ENCODE results near the gene SMYD2. TPM values are rescaled to one million over a fixed set of nuclear protein-coding genes. Genes with fewer than 3 reads are reported as not detected.

SMYD2 gene
- total RNA-seq, 1 experiment from 2014 or later: 27.5 TPM

DNA sequence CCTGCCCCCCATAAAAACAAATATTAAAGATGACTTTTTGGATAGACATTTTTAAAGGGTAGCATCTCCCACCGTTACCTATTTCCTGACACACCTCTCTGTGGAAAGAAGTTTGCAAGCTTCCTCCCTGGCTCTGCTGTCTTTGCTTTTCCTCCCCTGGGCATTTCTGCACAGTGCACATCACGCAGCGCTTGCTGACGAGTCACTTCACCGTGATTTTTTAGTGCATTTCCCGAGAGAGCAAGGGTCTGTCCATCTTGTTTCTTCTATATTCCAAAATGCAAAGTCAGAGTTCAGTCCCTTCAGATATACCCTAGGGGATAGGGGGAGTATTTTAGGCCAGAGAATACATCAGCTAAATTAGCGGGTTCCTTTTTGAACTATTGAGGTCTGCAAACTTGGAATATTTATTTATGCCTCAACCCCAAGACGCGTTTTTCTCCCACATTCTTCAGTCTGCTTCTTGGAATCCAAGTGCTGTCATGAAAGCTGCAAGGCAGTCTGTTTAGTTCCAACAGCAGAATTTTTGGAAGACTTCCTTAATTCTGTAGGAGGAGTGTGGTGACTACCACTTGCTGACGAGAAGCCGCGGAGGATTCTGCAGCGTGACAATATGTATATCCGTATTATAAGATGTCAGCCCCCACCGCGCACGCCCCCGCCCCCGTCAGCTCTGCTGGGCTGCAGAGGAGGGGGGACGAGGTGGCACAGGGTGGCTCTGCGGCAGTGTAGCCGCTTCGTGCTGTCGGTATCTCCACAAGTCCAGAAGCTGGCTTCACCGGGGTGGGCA, 22.4 kb downstream of the SMYD2 start:
- DNase-seq (ENCODE audit: low spot score): no peak

DNA sequence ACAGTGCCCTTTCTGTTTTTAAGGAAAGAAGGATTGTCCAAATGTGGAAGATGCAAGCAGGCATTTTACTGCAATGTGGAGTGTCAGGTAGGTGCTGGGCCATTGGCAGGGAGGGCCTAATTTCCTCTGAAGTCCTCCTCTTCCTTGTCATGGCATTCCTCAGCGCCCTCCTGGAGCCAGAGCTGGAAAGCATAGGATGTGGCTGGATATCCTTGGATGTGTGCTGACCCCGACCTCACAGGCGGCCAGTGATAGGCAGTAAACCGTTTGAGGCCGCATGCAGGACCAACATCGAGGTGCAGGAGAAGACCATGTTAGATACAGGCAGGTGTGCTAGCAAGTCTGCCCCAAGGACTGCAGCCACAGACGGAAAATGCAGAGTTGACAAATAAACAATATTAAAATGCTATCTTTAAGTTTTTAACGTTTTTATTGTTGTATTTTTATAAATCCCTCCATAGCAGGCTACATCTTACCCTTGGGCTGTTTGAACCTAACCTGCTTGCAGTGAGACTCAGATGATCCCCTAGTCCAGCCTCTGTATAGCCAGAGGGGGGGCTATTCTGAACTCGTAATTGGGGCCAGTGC, 24.3 kb downstream of the SMYD2 start:
- DNase-seq (ENCODE audit: low spot score): no peak

DNA sequence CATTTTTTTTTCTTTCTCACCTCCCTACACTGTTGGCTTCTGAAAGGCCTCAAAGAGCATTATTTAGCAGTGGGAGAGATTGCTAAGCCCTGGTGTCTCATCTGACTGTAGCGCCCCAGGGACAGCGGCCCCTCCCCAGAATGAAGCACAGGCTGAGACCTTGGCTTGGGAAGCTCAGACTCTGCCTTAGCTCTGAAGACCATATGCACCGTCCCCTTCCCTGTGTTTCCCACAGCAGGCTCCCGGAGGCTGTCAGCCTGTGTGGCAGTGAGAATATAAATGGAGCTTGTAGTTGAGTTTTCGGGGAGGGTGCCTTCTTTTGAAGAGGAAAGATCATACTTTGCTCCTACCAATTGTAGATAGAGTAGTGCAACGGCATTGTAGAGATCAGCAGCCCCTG, 25.3 kb downstream of the SMYD2 start:
- DNase-seq (ENCODE audit: low spot score): no peak

DNA sequence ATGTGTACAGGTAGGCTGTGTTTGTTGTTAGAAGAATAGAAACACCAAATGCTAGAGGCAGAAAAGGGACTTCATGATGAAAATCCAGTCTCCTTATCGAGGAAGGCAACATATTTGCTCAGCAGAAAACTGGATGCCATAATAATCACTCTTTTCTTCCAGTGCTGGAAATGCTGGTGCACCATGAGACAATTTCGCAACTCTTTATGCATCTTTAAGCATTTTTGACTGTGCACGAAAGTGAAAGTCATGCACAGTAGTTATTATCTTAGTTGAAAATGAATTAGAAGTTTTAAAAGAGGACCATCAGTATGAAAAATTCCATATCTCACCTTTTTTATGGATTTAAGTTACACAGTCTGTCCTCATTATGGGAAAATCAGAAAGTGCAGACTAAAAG, 29.1 kb downstream of the SMYD2 start:
- DNase-seq (ENCODE audit: low spot score): no peak

DNA sequence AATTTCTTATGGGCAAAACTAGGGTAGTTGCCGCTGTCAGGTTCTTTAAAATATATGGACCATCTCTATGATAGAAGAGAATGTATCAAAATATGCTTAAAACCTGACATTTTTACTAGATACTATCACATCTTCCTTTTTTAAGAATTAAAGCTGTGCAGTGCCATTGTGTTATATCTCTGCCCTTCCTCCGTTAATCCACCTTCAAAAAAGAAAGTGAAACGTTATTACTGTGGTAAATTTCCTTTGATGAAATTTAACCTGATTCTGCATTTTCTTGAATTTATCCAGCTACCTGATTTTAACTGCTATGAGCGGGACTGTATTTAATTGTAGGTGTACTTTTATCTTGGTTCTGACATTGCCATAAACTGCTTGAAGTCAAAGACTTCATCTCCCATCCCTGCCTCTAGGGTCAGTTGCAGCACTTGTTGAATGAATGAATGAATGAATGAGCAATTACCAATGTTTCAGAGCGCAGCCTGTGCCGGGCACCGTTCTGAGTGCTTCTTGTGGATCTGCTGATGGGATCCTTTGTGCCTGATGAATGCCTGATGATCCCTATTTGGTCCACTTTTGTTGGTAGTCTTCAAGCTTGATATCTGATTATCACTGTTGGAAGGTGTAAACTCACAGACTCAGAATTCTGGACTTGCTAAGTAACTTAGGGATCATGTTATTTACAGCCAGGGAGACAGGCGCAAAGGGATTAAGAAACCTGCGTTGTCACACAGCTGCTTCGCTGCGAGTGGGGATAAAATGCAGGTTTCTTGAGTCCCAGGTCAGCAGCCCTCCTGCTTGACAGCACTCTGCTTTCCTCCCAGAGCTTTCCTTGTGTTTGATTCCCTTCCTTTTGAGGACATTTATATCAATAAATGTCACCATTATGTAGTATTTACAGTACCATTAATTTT, 30.1 kb downstream of the SMYD2 start:
- no peak for DNase-seq (ENCODE audit: low spot score)

DNA sequence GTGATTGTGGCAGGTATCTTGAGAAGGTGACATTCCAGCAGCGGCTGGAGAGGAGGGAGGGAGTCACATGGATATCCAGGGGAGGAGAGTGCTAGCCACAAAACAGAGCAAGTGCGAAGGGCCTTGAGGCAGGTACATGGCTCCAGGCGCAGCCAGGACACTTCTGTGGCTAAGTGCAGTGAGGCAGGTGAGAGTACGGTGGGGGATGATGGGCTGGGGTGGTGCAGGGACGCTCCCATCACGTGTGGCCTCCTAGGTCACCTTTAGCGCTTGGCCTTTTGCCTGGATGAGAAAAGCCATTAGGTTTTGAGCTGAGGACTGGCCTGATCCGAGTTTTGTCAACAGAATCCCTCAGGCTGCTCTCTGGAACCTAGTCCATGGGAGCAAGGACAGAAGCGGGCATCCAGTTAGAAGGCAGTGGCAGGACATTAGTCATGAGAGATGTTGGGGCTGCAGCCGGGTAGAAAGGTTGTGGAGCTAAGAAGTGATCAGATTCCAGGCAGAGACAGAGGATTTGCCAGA, 31.6 kb downstream of the SMYD2 start:
- no peak for DNase-seq (ENCODE audit: low spot score)

DNA sequence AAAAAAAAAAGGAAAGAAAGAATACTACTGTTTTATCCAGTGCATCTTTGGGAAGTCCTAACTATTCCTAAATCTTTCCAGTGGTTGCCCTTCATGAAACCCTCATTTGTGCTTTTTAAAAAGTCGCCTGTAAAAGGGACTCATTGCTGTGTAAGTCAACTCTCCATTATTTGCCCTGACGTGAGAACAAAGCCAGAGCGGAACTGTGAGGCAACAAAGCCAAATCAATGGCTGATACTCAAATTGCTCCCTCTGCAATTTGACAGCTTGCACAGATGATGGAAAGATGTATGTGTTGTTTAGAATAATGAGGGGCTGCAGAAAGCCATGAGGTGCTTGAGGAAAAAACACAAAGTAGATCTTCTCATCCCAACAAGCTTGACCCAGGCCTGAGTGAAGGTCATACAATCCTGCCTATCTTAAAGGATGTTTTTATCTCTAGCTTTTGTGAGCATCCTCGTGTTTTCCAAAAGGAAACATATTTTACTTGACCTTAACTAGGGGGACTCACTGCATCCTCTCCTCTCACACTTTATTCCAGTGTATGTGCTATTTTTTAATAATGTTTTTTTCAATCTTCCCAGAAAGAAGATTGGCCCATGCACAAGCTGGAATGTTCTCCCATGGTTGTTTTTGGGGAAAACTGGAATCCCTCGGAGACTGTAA, 33.4 kb downstream of the SMYD2 start:
- no peak for DNase-seq (ENCODE audit: low spot score)

DNA sequence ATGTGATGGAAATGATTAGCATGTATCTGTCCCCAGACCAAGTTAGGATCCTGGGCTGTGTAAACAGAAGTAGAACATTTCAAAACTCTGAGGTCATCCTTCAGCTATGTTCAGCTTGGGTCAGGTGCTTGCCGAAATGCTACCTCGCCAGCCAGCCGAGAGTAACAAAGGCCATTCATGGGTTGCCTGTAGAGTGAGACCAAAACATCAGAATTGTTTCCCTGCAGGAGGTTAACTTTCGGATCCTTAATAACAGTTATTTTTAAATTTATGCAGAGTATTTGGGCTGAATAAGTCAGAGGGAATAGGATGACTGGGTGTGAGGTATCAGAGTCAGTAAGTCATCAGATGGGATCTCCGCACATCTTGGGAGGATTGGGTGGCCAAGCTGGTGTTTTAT, 35.6 kb downstream of the SMYD2 start:
- no peak for DNase-seq (ENCODE audit: low spot score)

DNA sequence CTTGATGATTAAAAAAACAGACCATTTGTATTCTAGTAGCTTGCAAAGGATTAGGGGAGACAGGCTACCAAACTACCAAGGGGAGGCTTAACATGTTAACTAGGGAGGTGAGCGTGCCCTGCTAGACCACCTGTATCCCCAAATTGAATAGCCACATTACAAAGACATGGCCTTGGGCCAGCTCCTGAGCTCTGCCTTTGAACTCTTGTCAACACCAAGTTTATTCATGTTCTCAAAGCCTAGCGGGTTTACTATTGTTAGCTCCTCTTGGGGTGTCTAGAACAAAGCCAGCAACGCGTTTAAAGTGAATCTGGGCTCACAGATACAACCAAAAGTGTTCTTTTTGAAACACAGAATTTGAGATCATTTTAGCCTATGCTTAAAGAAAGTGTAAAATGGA, 36.3 kb downstream of the SMYD2 start:
- DNase-seq (ENCODE audit: low spot score): no peak

DNA sequence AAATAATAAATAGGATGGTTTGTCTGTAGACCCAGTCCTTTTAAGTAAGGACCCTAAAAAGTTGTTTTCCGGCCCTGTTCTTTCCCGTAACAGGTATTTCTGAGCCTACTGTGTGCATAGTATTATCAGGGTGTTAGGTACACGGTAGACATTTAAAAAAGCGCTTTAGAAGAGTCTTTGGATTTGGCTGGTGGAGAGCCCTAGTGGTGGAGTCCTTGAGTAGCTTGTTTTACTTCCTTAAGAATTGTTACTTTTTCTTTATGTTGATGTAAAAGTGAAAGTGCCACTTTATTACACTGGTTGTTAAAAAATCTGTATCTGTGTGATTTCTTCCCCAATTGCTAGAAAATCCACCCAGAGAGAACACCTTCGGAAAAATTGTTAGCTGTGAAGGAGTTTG, 36.8 kb downstream of the SMYD2 start:
- DNase-seq (ENCODE audit: low spot score): no peak

DNA sequence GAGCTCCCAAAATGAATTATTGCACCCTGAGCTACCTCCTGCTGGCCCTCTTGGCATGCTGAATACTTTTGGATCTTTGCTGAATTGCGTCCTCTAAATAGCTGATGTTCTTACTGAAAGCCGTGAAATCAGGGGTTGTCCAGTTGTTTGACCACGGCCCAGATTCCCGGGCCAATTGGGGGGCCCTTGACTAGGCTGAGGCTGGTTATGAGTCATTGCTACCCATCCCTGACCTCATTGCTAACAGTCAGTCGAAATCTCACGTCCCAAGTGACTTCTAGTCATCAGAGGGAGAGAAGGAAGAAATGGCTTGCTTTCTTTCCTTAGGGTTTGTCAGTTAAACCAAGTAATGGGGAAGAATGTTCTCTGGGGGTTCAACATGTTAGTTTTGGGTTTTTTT, 37.4 kb downstream of the SMYD2 start:
- DNase-seq (ENCODE audit: low spot score): no peak

DNA sequence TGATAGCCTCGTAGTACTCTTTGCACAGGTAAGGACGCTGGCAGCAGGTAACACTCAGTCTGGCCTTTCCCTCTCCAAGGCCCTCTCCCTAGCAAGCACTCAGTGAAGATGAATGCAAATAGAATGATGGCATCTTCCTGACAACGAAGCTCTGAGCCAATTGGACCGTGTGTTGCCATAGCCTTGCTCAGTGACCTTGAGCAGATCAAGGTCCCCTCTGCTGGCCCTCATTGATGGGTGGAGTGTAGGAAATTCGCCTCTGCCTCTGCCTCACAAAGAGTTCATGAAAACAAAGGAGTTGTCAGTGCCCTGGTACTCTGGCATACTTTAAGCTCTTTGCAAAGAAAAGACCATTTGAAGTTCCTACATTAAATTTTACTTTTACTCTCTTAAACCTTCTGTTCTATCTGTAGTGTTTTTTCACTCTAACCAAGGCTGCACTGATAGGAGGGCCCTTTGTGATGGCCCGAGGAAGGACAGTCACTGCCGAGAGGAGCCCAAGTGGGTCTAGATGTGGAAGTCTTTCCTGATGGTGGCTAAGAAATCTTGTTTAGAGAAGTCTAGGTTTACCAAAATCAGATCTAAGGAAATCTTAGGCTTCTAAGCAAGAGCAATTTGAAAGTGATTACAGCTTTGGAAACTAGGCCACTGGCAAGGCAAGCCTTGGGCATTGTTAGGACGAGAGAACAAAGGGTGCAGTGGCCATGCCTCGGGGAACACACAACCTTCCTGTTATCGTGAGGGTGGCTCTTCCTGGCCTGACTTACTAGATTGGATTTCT, 38.2 kb downstream of the SMYD2 start:
- DNase-seq (ENCODE audit: low spot score): no peak

DNA sequence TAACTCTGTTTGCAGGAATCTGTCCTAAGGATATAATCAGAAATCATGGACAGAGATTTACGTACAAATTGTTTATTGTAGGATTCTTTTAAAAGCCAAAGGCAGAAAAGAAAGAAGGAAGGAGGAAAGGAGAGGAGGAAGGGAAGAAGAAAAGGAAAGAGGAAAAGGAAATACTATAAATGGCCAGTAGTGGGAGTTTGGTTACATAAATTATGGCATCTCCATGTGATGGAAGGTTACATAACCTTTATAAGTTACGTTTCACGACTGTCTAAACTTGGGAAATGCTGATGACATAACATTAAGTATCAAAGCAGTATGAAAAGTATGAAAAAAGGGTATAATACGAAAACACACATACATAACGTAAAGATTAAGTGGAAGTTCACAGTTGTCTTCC, 39.0 kb downstream of the SMYD2 start:
- no peak for DNase-seq (ENCODE audit: low spot score)

DNA sequence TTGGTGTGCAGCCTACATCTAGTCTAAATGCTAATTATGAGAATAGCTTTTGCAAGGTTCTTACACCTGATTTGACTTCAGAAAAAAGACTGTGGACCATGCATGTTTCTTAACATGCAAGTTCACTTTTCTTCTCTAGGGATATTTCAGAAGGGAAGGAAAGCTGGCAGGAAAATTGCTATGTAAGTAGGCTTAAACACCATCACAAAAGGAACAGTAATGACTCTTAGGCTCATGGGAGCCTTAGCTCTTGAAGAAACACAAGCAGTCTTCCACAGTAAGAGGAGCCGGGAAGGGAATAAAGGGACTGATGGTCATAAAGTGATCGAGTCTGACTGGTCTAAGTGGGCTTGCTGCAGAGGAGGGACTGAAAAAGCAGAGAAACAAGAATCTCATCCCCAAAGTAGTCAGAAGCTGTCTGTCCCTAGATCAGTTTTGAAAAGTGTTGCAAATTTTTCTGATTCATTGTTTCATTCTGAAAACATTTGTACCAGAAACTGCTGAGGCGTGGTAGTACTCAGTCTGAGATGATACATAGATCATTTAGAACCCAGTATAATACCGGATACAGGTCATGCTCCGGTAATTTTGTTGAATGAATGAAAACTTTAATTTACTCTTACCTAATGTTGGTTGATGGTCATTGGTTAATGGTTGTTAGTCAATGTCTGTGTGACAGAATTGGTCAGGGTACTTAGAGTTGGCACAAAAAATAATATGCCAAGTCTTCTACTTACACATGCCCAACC, 40.9 kb downstream of the SMYD2 start:
- no peak for DNase-seq (ENCODE audit: low spot score)

DNA sequence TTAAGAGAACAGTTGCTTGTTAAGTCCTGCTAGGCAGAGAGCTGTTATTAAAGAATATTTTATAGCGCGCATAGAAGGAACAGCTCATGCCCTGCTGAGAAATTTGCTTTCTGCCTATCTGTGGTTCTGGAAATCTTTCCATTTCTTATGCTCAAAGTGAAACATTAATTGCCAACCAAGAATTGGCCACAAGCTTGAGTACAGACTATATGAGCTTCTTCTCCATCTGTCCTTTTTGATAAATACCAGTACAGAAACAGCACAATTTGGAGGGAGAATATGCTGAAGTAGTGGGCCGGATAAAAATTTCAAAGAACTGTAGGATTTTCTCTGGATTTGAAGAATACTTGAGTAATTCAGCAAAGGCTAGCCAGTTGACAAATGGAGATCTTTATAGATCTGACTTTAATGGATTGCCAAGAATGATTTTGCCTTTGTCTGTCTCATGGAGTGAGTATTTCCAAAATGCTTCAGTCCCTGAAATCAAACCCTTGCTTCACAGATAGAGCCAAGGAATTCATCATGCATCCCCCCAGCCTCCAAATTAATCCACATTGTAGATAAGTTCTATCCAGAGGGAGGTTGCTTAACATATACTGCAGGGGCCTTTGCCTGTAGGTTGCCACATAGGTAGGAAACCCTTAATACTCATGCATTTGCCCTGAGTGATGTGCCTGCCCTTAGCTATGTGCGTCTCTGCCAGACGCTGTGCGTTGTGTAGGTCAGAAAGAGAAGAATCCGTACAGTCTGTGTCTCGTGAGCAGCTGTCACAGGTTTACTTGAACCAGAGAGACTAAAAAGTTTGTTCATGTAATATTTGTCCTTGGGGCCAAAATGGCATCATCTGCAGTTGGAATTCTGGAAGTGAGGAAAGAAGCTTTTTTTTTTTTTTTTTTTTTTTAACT, 44.2 kb downstream of the SMYD2 start:
- DNase-seq (ENCODE audit: low spot score): no peak

DNA sequence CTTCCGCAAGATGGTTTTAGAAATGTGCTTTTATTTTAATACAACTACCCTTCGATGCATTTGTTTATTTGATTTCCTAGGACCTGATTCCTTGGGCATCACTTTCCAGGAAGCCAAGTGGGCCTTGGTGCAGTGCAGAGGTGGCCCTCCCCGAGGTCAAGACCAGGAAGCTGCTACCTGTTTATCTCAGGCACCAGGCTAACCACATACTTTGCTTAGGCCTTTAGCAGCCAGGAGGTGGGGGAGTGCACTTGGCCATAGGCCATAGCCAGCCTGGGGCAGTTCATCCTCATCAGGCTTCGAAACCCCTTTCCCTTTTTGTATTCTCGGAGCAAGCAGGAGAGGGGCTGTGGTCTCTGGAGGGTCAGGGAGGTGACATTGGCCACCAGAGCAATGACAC, 45.4 kb downstream of the SMYD2 start:
- no peak for DNase-seq (ENCODE audit: low spot score)

DNA sequence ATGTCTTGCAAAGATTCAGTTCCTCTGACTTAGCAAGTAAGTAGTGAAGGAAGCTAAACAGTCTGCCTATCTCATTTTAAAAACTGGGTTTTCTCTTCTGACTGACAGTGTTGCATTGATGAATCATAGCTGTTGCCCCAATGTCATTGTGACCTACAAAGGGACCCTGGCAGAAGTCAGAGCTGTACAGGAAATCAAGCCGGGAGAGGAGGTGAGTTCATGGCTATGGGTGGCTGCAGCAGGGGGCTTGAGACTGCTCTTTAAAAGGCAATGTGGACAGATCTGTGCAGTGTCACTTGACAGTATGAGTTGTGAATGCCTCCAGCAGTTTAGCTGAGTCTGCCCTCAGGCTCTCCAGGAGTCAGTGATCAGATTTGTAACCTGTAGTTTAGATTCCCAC, 46.6 kb downstream of the SMYD2 start:
- no peak for DNase-seq (ENCODE audit: low spot score)

DNA sequence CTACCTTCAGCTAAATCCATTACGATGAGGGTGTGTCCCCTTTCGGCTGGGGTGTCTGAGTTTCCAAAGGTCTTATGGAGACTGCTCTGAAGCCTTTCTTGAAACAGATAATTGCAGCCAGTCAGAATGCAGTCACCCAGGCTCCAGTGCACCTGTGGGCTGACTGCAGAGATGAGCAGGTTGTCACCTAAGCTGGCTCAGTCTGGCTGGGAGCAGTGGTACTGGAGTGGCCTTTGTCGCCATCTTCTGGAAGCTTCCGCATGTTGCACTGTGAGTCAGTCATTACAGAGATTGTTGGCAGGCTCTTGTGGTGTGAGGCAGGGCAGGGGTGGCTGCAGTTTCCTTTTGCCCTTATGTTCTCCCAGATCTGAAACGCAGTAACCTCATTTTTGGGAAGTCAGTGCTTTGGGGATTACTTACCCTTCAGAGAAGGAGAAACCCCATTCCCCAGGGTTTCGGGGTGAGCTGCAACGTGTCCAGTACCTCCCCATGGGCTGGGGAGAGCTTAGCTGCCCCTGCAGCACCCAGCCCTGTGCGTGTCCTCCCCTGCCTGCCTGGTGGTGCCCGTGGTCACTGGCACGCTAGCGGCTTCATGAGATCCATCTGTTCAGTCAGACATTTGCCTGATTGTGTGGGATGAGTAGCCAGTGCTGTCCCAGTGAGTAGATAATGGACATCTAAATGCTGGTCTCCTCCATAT, 48.0 kb downstream of the SMYD2 start:
- DNase-seq (ENCODE audit: low spot score): peak; percentile 90
